Measurements from ENCODE around the gene PCDH9.

PCDH9 gene

DNA sequence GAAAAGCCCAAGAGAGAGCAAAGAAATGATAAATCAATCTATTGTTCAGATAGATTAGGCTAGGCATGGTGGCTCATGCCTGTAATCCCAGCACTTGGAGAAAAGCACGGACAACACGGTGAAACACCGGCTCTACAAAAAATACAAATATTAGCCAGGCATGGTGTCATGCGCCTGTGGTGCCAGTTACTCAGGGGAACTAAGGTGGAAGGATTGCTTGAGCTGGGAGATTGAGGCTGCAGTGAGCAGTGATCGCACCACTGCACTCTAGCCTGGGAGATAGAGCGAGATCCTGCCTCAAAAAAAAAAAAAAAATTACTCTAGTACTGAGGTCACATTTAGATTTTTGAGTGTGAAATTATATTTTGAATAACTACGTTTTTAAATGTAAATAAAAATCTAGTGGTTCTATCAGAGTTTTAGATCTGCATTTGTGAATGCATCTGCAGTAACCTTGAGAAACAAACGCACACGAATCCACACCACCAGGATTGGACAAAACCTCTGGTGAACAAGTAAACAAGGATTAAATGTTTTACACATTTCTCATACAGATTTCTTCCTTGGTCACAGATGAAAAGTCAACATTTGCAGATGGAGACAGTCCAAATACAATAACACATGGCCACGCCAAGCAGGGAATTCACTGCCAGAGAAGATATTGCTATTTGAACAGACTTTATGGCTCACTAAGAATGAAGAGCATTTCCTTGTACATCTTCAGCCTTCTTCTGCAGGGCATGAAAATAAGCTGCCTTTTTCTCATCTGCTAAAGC lies 917.6 kb downstream of the PCDH9 start:
- H4K12ac ChIP-seq (ENCODE audit: low read depth, low read length) = no peak overlapping the region
- H3K27ac ChIP-seq (ENCODE audit: low read depth, low read length) = no peak overlapping the region
- no peak overlapping the region for H2BK5ac ChIP-seq (ENCODE audit: low read depth, low read length, poor library complexity)
- H2BK120ac ChIP-seq (ENCODE audit: insufficient read depth, low read length, poor library complexity) = no peak overlapping the region
- no peaks in the 10 kb centered on the region for H3K79me2 ChIP-seq (ENCODE audit: control insufficient read depth, insufficient read depth, low read length, poor library complexity)
- H3K4me2 ChIP-seq (ENCODE audit: low read length) = no peak overlapping the region
- H4K8ac ChIP-seq (ENCODE audit: low read depth, low read length) = no peak overlapping the region
- no peak overlapping the region for H3K4ac ChIP-seq (ENCODE audit: low read depth, low read length)
- H4K91ac ChIP-seq (ENCODE audit: low read depth, low read length) = no peak overlapping the region
- no CpG with 5 or more reads among the region's 10 CpGs for WGBS (ENCODE audit: extremely low coverage, insufficient coverage, insufficient read length)
- H3K36me3 ChIP-seq (ENCODE audit: control insufficient read depth in 1 of 2, insufficient read depth in 2 of 2, low read length in 2 of 2) = no peaks in the 10 kb centered on the region
- no peak overlapping the region for H3K4me3 ChIP-seq (ENCODE audit: low read depth, low read length)
- no peak overlapping the region for H3K9ac ChIP-seq (ENCODE audit: low read length)
- H3K9me3 ChIP-seq (ENCODE audit: insufficient read depth, low read depth, low read length) = no peaks in the 10 kb centered on the region
- DNase-seq = no peak
- H3K23ac ChIP-seq (ENCODE audit: low read length) = no peak overlapping the region
- H3K27me3 ChIP-seq (ENCODE audit: insufficient read depth, low read length) = no peaks in the 10 kb centered on the region
- H2AFZ ChIP-seq (ENCODE audit: insufficient read depth, low read length, poor library complexity) = no peak overlapping the region
- no peak overlapping the region for H3K18ac ChIP-seq (ENCODE audit: low read length)
- no peak overlapping the region for H2AK5ac ChIP-seq (ENCODE audit: low read length)
- H3K14ac ChIP-seq (ENCODE audit: low read length) = no peak overlapping the region
- no peak overlapping the region for H2BK12ac ChIP-seq (ENCODE audit: low read length)
- no peaks in the 10 kb centered on the region for H3K79me1 ChIP-seq (ENCODE audit: low read length)
- H3K4me1 ChIP-seq (ENCODE audit: control insufficient read depth in 1 of 2, insufficient read depth in 2 of 2, low read length in 2 of 2) = no peaks in the 10 kb centered on the region

- Histone ChIP-seq H3K79me2 (ENCODE audit: control insufficient read depth, insufficient read depth, low read length, poor library complexity) (no peaks in the 10 kb centered on the region), H2BK12ac (ENCODE audit: low read length) (no peak overlapping the region), H3K18ac (ENCODE audit: low read length) (no peak overlapping the region), H3K4me3 (ENCODE audit: low read depth, low read length) (no peak overlapping the region), H3K4ac (ENCODE audit: low read depth, low read length) (no peak overlapping the region), H2BK5ac (ENCODE audit: low read depth, low read length, poor library complexity) (no peak overlapping the region), H3K4me1 (ENCODE audit: control insufficient read depth in 1 of 2, insufficient read depth in 2 of 2, low read length in 2 of 2) (no peaks in the 10 kb centered on the region), H3K36me3 (ENCODE audit: control insufficient read depth in 1 of 2, insufficient read depth in 2 of 2, low read length in 2 of 2) (no peaks in the 10 kb centered on the region), H3K4me2 (ENCODE audit: low read length) (no peak overlapping the region), H4K12ac (ENCODE audit: low read depth, low read length) (no peak overlapping the region), H3K14ac (ENCODE audit: low read length) (no peak overlapping the region), H3K79me1 (ENCODE audit: low read length) (no peaks in the 10 kb centered on the region), H2AFZ (ENCODE audit: insufficient read depth, low read length, poor library complexity) (no peak overlapping the region), H4K8ac (ENCODE audit: low read depth, low read length) (no peak overlapping the region), H3K27ac (ENCODE audit: low read depth, low read length) (no peak overlapping the region), H2AK5ac (ENCODE audit: low read length) (no peak overlapping the region), H3K9me3 (ENCODE audit: insufficient read depth, low read depth, low read length) (no peaks in the 10 kb centered on the region), H3K23ac (ENCODE audit: low read length) (no peak overlapping the region), H3K27me3 (ENCODE audit: insufficient read depth, low read length) (no peaks in the 10 kb centered on the region), H4K91ac (ENCODE audit: low read depth, low read length) (no peak overlapping the region), H2BK120ac (ENCODE audit: insufficient read depth, low read length, poor library complexity) (no peak overlapping the region), H3K9ac (ENCODE audit: low read length) (no peak overlapping the region)
- no CpG with 5 or more reads among the region's 5 CpGs for WGBS (ENCODE audit: extremely low coverage, insufficient coverage, insufficient read length)
- DNase-seq = no peak
These were observed 924.0 kb downstream of the PCDH9 start for GRCh38 chr13:66305961-66306617.

- Histone ChIP-seq H3K18ac (ENCODE audit: low read length) (no peak overlapping the region), H4K91ac (ENCODE audit: low read depth, low read length) (no peak overlapping the region), H3K79me1 (ENCODE audit: low read length) (no peaks in the 10 kb centered on the region), H4K8ac (ENCODE audit: low read depth, low read length) (no peak overlapping the region), H3K4me3 (ENCODE audit: low read depth, low read length) (no peak overlapping the region), H3K4me2 (ENCODE audit: low read length) (no peak overlapping the region), H3K4ac (ENCODE audit: low read depth, low read length) (no peak overlapping the region), H2BK12ac (ENCODE audit: low read length) (no peak overlapping the region), H3K4me1 (ENCODE audit: control insufficient read depth in 1 of 2, insufficient read depth in 2 of 2, low read length in 2 of 2) (no peaks in the 10 kb centered on the region), H3K9ac (ENCODE audit: low read length) (no peak overlapping the region), H3K36me3 (ENCODE audit: control insufficient read depth in 1 of 2, insufficient read depth in 2 of 2, low read length in 2 of 2) (no peaks in the 10 kb centered on the region), H3K27ac (ENCODE audit: low read depth, low read length) (no peak overlapping the region), H3K9me3 (ENCODE audit: insufficient read depth, low read depth, low read length) (no peaks in the 10 kb centered on the region), H2AK5ac (ENCODE audit: low read length) (no peak overlapping the region), H2BK5ac (ENCODE audit: low read depth, low read length, poor library complexity) (no peak overlapping the region), H3K14ac (ENCODE audit: low read length) (no peak overlapping the region), H2BK120ac (ENCODE audit: insufficient read depth, low read length, poor library complexity) (no peak overlapping the region), H3K79me2 (ENCODE audit: control insufficient read depth, insufficient read depth, low read length, poor library complexity) (no peaks in the 10 kb centered on the region), H3K23ac (ENCODE audit: low read length) (no peak overlapping the region), H2AFZ (ENCODE audit: insufficient read depth, low read length, poor library complexity) (no peak overlapping the region), H4K12ac (ENCODE audit: low read depth, low read length) (no peak overlapping the region), H3K27me3 (ENCODE audit: insufficient read depth, low read length) (no peaks in the 10 kb centered on the region)
- DNase-seq = no peak
These were observed 928.7 kb downstream of the PCDH9 start for GRCh38 chr13:66301482-66301881.

- Histone ChIP-seq H3K4me3 (ENCODE audit: low read depth, low read length) (no peak overlapping the region), H2BK12ac (ENCODE audit: low read length) (no peak overlapping the region), H3K36me3 (ENCODE audit: control insufficient read depth in 1 of 2, insufficient read depth in 2 of 2, low read length in 2 of 2) (no peaks in the 10 kb centered on the region), H3K9ac (ENCODE audit: low read length) (no peak overlapping the region), H3K79me1 (ENCODE audit: low read length) (no peaks in the 10 kb centered on the region), H2BK5ac (ENCODE audit: low read depth, low read length, poor library complexity) (no peak overlapping the region), H4K12ac (ENCODE audit: low read depth, low read length) (no peak overlapping the region), H3K79me2 (ENCODE audit: control insufficient read depth, insufficient read depth, low read length, poor library complexity) (no peaks in the 10 kb centered on the region), H2AK5ac (ENCODE audit: low read length) (no peak overlapping the region), H3K9me3 (ENCODE audit: insufficient read depth, low read depth, low read length) (no peaks in the 10 kb centered on the region), H3K4me1 (ENCODE audit: control insufficient read depth in 1 of 2, insufficient read depth in 2 of 2, low read length in 2 of 2) (no peaks in the 10 kb centered on the region), H3K27ac (ENCODE audit: low read depth, low read length) (no peak overlapping the region), H4K8ac (ENCODE audit: low read depth, low read length) (no peak overlapping the region), H3K4ac (ENCODE audit: low read depth, low read length) (no peak overlapping the region), H2BK120ac (ENCODE audit: insufficient read depth, low read length, poor library complexity) (no peak overlapping the region), H3K14ac (ENCODE audit: low read length) (no peak overlapping the region), H2AFZ (ENCODE audit: insufficient read depth, low read length, poor library complexity) (no peak overlapping the region), H3K27me3 (ENCODE audit: insufficient read depth, low read length) (no peaks in the 10 kb centered on the region), H3K18ac (ENCODE audit: low read length) (no peak overlapping the region), H3K4me2 (ENCODE audit: low read length) (no peak overlapping the region), H3K23ac (ENCODE audit: low read length) (no peak overlapping the region), H4K91ac (ENCODE audit: low read depth, low read length) (no peak overlapping the region)
- no peak for DNase-seq
- WGBS (ENCODE audit: extremely low coverage, insufficient coverage, insufficient read length) = no CpG with 5 or more reads among the region's 1 CpG
These were observed 929.1 kb downstream of the PCDH9 start for GRCh38 chr13:66301006-66301405.

All from trophoblast cell (in vitro differentiated cells and primary cell).